Fibroblast of mammary gland (primary cell): ENCODE data around the gene ANAPC2.
A peak's percentile ranks its signal among the peaks of the same experiment; 100 is the strongest.

Experiments used
- DNase-seq: peaks from one replicate; pipeline ENCODE4 v3.0.0-alpha.2; 2010; ENCODE audit warnings: low read depth
- H3K4me3 ChIP-seq: 2 replicates; pipeline ENCODE4 v1.5.1; 2011; ENCODE audit warnings: low read depth, mild to moderate bottlenecking, low read length, moderate library complexity; ENCODE audit not compliant: control insufficient read depth
- TF ChIP-seq, protein P1 (sequence below): conservative IDR thresholded peaks from 2 replicates; pipeline ENCODE4 v1.5.1; 2011; ENCODE audit warnings: low read depth, low read length, inconsistent platforms; ENCODE audit not compliant: control insufficient read depth, insufficient read depth

The ANAPC2 gene

DNA sequence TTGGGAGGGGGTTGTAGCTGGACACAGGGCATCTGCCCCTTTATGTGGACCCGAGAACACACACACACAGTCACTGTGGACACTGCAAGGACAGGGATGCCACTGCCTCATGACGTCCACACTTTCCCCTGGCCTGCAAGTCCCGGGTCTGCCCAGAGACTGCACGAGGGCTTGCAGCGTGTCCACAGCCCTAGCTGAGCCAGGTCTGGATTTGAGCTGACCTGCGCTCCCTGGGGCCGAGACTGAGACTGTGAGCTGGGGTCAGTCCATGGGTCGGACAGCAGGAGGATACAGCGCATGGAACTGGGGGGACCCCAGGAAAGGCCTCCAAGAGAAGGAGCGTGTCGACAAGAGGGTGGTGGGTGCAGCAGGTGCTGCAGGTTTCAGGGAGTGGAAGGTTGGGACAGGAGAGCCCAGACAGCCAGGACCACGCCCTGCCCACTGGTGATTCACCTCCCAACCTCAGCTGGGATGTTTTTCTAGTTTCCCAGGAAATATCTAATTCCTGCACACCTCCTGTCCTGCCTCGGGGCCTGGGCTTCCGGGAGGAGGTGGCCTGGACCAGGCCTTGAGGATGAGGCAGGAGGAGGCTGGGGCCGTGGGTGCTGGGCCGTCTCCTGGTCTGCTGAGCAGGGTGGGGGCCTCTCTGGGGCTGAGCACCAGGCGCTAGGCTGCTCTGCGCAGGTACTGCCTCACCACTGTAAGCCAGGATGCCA lies 38.1 kb upstream of the ANAPC2 start:
- no peak for DNase-seq
- H3K4me3 ChIP-seq = no peak overlapping the region
- TF ChIP-seq, protein P1, sequence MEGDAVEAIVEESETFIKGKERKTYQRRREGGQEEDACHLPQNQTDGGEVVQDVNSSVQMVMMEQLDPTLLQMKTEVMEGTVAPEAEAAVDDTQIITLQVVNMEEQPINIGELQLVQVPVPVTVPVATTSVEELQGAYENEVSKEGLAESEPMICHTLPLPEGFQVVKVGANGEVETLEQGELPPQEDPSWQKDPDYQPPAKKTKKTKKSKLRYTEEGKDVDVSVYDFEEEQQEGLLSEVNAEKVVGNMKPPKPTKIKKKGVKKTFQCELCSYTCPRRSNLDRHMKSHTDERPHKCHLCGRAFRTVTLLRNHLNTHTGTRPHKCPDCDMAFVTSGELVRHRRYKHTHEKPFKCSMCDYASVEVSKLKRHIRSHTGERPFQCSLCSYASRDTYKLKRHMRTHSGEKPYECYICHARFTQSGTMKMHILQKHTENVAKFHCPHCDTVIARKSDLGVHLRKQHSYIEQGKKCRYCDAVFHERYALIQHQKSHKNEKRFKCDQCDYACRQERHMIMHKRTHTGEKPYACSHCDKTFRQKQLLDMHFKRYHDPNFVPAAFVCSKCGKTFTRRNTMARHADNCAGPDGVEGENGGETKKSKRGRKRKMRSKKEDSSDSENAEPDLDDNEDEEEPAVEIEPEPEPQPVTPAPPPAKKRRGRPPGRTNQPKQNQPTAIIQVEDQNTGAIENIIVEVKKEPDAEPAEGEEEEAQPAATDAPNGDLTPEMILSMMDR = no peak

GRCh38 chr9:137225699-137226331 lies 37.5 kb upstream of the ANAPC2 start:
- no peak overlapping the region for H3K4me3 ChIP-seq
- TF ChIP-seq, protein P1 = no peak
- DNase-seq = no peak

DNA sequence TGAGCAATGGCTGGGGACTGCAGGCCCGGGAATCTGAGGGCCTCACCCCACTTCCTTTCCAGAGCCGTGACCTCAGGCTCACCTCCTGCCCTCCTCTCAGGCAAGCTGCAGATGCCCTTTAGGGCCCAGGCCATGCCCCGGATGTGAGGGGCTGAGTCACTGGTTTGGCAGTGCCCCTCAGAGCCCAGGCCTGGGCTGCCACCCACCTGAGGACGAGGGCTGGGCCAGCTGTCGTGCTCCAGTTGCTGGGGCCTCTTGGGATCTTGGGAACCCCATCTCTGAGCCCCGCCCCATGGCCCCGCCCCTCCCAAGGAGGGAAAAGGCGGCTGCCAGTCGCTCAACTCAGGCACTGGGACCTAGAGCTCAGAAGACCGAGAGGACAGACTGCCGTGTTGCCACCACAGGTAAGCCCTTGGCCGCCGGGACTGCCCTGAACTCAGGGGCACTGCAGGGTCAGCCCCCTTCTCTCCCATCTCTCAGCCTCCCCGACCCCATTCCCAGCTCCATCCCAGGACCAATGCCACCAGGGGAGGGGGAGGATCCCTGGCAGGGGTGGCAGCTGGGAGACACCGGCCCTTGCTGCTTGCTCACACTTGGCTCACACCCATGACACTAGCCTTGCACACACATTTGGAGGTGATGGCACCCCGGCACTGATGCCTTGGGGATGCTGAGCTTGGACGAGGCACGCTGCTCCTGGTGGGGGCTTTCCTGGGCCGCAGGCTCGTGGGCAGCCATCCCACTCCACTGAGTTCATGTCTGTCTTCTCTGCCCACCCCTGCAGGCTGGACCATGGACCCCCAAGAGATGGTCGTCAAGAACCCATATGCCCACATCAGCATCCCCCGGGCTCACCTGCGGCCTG lies 36.7 kb upstream of the ANAPC2 start, which contains the start of gene CYSRT1:
CYSRT1 (plus strand) TSS at position 345 of the 865 bp plus-strand sequence; CDS start at position 793, 448 bp downstream.
- TF ChIP-seq, protein P1 = no peak
- peak within 1 kb of the TSS; percentile 62 for H3K4me3 ChIP-seq
- no peak for DNase-seq

GRCh38 chr9:137223078-137223970 lies 35.0 kb upstream of the ANAPC2 start:
- TF ChIP-seq, protein P1 = no peak
- peak; percentile 97 for DNase-seq
- peak overlapping the region; percentile 62 for H3K4me3 ChIP-seq

- peak within 1 kb of the TSS; percentile 40 for H3K4me3 ChIP-seq
- TF ChIP-seq, protein P1 = no peak
- DNase-seq = no peak
Measured at GRCh38 chr9:137222190-137223077, 34.1 kb upstream of the ANAPC2 start, which contains the start of gene RNF208. RNF208 (minus strand) TSS chr9:137222240; CDS start chr9:137221212, 1,028 bp downstream.
